Stimulated activated memory B cell treated with anti-CD40 and anti-IgM and Interleukin-4, amounts not matched to agents 10 μg/mL and 1 μg/mL and 100 μg/mL, for 72 hours (primary cell): Measurements from ENCODE around the gene FAM78B.

Experiments
- ATAC-seq: fragments of 150-1000 bp; cut with Tn5 transposase; 2 replicates; pipeline ENCODE4 v1.10.0; 2021
- H3K27ac Mint-ChIP-seq: one replicate; pipeline ENCODE4 v1.8.0; 2022; ENCODE audit warnings: mild to moderate bottlenecking, mixed read lengths
- H3K27me3 Mint-ChIP-seq: one replicate; pipeline ENCODE4 v1.8.0; 2022; ENCODE audit warnings: mixed read lengths
- H3K36me3 Mint-ChIP-seq: one replicate; pipeline ENCODE4 v1.8.0; 2022; ENCODE audit warnings: mixed read lengths
- H3K4me1 Mint-ChIP-seq: one replicate; pipeline ENCODE4 v1.8.0; 2022; ENCODE audit warnings: mixed read lengths
- H3K4me3 Mint-ChIP-seq: one replicate; pipeline ENCODE4 v1.8.0; 2022; ENCODE audit warnings: mild to moderate bottlenecking, moderate library complexity, mixed read lengths
- H3K9me3 Mint-ChIP-seq: one replicate; pipeline ENCODE4 v1.8.0; 2022; ENCODE audit warnings: mixed read lengths

The FAM78B gene

DNA sequence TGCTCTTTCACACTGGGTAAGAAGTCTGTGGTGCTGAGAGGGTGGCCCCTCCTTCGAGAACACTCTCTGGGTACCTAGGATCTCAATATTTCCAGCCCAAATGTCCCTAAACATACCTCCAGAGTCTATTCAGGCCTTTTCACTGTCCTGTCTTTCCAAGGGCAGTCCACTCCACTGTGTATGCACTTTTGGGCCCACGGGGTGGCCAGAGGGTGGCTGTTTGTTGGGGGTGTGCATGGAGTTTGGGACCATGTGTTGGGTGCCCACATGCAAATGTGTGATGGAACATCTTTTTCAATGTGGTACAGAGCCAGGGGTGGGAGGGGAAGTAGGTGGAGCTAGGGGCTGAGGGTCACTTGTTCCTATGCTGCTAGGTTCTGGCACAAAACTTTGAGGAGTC is 87.5 kb downstream of the FAM78B start:
- no peak for ATAC-seq
- H3K4me1 Mint-ChIP-seq: no peaks in the 10 kb centered on the region
- no peak overlapping the region for H3K27ac Mint-ChIP-seq
- H3K4me3 Mint-ChIP-seq: no peak overlapping the region
- H3K27me3 Mint-ChIP-seq: peaks cover 20% of the 10 kb centered on the region
- H3K9me3 Mint-ChIP-seq: peaks cover 2% of the 10 kb centered on the region
- no peaks in the 10 kb centered on the region for H3K36me3 Mint-ChIP-seq

GRCh38 chr1:166073489-166073888 is 93.3 kb downstream of the FAM78B start:
- Mint-ChIP-seq H3K36me3 (no peaks in the 10 kb centered on the region), H3K9me3 (no peaks in the 10 kb centered on the region), H3K27ac (no peak overlapping the region), H3K4me1 (no peaks in the 10 kb centered on the region), H3K4me3 (no peak overlapping the region), H3K27me3 (no peaks in the 10 kb centered on the region)
- ATAC-seq: no peak

DNA sequence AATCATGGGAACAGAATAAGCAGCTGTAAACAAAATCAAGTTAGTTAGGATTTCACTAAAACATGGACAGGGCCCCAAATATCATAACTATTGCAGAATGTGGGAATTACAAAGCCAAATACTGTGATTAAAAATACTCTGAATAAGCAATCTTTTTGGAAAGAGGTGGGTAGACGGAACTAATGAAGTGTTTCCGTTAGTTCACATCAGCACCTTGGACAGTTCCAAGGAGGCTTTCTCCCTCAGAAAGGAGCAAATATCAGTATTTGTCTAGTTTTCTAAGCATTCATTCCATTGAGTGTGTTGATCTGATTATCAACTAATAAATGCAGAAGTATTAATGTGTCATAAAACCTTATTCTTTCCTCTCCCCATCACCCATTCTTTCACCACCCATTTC is 97.4 kb downstream of the FAM78B start:
- Mint-ChIP-seq H3K36me3 (no peaks in the 10 kb centered on the region), H3K4me3 (no peak overlapping the region), H3K9me3 (no peaks in the 10 kb centered on the region), H3K4me1 (no peaks in the 10 kb centered on the region), H3K27ac (no peak overlapping the region), H3K27me3 (no peaks in the 10 kb centered on the region)
- no peak for ATAC-seq

GRCh38 chr1:166066107-166066506 is 100.7 kb downstream of the FAM78B start:
- H3K9me3 Mint-ChIP-seq: no peaks in the 10 kb centered on the region
- no peak for ATAC-seq

GRCh38 chr1:166064951-166065350 is 101.8 kb downstream of the FAM78B start:
- Mint-ChIP-seq H3K27me3 (no peaks in the 10 kb centered on the region), H3K27ac (no peak overlapping the region), H3K36me3 (no peaks in the 10 kb centered on the region), H3K4me1 (no peaks in the 10 kb centered on the region), H3K9me3 (no peaks in the 10 kb centered on the region), H3K4me3 (no peak overlapping the region)
- no peak for ATAC-seq

More at GRCh38 chr1:166066107-166066506, 100.7 kb downstream of the FAM78B start:
- Mint-ChIP-seq H3K4me1 (no peaks in the 10 kb centered on the region), H3K4me3 (no peak overlapping the region), H3K27ac (no peak overlapping the region), H3K36me3 (no peaks in the 10 kb centered on the region), H3K27me3 (no peaks in the 10 kb centered on the region)

- no peak for ATAC-seq
- Mint-ChIP-seq H3K27me3 (peaks cover under 1% of the 10 kb centered on the region), H3K36me3 (no peaks in the 10 kb centered on the region), H3K27ac (no peak overlapping the region), H3K4me3 (no peak overlapping the region), H3K4me1 (no peaks in the 10 kb centered on the region), H3K9me3 (no peaks in the 10 kb centered on the region)
Measured at GRCh38 chr1:166064313-166064926, 102.4 kb downstream of the FAM78B start.

DNA sequence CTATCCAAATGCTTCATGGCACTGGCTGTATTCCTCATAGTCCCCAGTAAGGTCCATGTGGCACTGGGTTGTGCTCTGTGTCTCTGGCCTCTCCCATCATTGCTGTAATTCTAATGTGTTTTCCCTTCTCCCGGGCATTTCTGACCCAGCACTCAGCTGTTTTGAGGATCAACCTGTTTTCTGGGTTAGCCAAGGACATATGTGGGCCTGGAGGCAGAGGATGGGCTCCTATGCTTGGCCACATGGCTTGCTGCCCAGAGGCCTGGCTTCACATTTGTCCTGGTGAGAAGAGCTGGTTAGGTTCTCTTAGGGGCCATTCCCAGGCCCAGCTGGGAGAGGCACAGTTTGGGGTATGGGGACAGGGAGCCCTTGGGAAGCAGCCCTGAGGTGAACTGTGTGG is 103.1 kb downstream of the FAM78B start:
- Mint-ChIP-seq H3K4me1 (no peaks in the 10 kb centered on the region), H3K27ac (no peak overlapping the region), H3K4me3 (no peak overlapping the region), H3K36me3 (no peaks in the 10 kb centered on the region), H3K9me3 (no peaks in the 10 kb centered on the region), H3K27me3 (peaks cover 8% of the 10 kb centered on the region)
- ATAC-seq: no peak

- no peaks in the 10 kb centered on the region for H3K4me1 Mint-ChIP-seq
- H3K27ac Mint-ChIP-seq: no peak overlapping the region
- no peak overlapping the region for H3K4me3 Mint-ChIP-seq
- H3K9me3 Mint-ChIP-seq: no peaks in the 10 kb centered on the region
- peaks cover 9% of the 10 kb centered on the region for H3K27me3 Mint-ChIP-seq
- no peaks in the 10 kb centered on the region for H3K36me3 Mint-ChIP-seq
- ATAC-seq: no peak
Measured at GRCh38 chr1:166062421-166063070, 104.3 kb downstream of the FAM78B start.

GRCh38 chr1:166057650-166058049 is 109.2 kb downstream of the FAM78B start:
- Mint-ChIP-seq H3K9me3 (no peaks in the 10 kb centered on the region), H3K27ac (no peak overlapping the region), H3K36me3 (no peaks in the 10 kb centered on the region), H3K4me3 (no peak overlapping the region), H3K27me3 (peaks cover 28% of the 10 kb centered on the region), H3K4me1 (no peaks in the 10 kb centered on the region)
- no peak for ATAC-seq

DNA sequence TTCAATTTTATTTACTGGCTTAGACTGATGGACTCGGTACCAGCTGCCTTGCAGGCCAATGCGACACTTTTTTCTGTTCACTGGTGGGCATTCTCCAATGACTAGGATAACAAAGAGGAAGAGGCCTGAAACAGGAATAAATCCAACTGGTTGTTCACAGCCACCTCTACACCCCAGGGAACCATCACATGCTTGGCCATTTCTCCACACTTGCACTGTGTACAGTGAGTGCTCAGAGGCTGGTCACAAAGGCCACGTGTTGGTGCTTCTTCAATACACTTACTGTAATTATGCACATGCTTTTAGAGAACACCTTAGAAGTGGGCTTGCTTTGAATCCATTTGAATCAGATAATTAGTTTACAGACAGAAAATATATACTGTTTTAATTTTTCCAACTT is 113.4 kb downstream of the FAM78B start:
- H3K4me3 Mint-ChIP-seq: no peak overlapping the region
- H3K4me1 Mint-ChIP-seq: no peaks in the 10 kb centered on the region
- H3K36me3 Mint-ChIP-seq: no peaks in the 10 kb centered on the region
- H3K27ac Mint-ChIP-seq: no peak overlapping the region
- no peak for ATAC-seq
- H3K27me3 Mint-ChIP-seq: peaks cover 19% of the 10 kb centered on the region
- no peaks in the 10 kb centered on the region for H3K9me3 Mint-ChIP-seq

DNA sequence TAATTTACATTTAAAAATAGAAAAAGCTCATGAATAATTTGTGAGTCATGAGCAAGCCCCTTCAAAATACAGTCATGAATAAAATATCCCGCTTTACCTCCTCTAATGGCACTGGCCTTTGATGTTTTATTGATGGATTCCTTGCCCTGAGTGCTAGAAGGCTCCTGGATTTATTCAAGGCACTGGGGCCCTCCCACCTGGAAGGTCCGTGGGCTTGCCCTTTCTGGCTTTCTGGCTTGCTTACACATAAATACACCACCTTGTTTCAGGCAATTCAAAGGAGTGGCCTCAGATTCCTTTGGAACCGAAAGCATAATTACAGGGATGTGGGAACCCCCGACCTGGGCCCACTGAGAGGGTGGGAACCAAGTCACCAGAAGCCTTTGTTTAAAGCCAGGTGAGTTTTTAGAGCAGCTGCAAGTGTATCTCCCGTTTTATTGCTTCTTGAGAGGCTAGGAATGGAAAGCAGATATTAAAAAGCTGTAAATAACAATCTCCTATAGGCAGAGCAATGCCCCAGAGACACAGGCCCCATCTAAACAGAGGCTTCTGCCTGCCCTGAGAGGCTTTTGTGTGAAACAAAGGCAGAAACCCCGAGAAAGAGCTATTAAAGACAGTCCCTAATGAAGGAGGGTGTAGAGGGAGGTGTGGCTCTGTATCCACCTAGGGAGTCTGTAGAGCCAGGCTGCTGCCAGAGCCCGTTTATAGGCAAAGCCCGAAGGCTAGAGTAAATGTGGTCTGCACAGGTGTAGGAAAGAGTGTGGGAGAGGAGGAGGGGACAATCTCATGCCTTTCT is 126.4 kb downstream of the FAM78B start:
- Mint-ChIP-seq H3K4me3 (no peak overlapping the region), H3K27me3 (peaks cover 30% of the 10 kb centered on the region), H3K4me1 (no peaks in the 10 kb centered on the region), H3K9me3 (no peaks in the 10 kb centered on the region), H3K36me3 (no peaks in the 10 kb centered on the region), H3K27ac (no peak overlapping the region)
- ATAC-seq: no peak

DNA sequence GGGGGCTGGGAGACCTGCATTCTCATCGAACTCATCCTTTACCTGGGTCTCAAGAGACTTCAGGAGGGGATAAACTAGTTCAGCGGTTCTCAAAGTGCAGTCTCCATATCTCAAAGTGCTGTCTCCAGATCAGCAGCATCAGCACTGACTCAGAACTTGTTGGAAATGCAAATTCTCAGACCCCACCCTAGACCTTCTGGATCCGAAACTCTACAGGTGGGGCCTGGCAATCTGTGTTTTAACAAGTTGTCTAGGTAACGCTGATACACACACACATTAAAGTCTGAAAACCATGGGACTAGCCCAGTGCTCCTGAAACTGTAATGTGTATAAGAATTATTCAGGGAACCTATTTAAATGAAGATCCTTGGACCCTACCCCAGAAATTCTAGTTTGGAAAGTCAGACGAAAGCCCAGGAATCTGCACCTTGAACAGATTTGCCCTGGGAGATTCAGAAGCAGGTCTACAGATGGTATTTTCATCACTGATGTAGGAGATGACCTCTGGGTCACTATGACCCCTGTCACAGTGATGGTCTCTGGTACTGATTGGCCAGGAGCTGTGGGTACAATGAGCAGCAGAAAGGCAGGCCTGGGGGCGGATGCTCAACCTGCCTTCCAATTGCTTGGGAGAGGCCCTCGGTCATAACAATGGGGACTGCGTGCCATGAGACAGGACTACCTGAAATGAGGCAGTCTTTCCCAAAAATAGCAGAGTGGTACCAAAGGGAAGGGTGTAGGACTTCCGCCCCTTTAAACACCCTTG is 127.2 kb downstream of the FAM78B start:
- H3K4me1 Mint-ChIP-seq: no peaks in the 10 kb centered on the region

GRCh38 chr1:166036092-166036491 is 130.7 kb downstream of the FAM78B start:
- Mint-ChIP-seq H3K36me3 (no peaks in the 10 kb centered on the region), H3K4me3 (no peak overlapping the region), H3K27me3 (peaks cover 23% of the 10 kb centered on the region), H3K4me1 (no peaks in the 10 kb centered on the region), H3K9me3 (no peaks in the 10 kb centered on the region), H3K27ac (no peak overlapping the region)
- no peak for ATAC-seq

More for the DNA sequence above, 127.2 kb downstream of the FAM78B start:
- no peak for ATAC-seq
- H3K27ac Mint-ChIP-seq: no peak overlapping the region
- H3K27me3 Mint-ChIP-seq: peaks cover 37% of the 10 kb centered on the region
- H3K36me3 Mint-ChIP-seq: no peaks in the 10 kb centered on the region
- H3K4me3 Mint-ChIP-seq: no peak overlapping the region
- no peaks in the 10 kb centered on the region for H3K9me3 Mint-ChIP-seq

GRCh38 chr1:166032572-166033371 is 134.0 kb downstream of the FAM78B start:
- Mint-ChIP-seq H3K9me3 (no peaks in the 10 kb centered on the region), H3K27ac (no peak overlapping the region), H3K36me3 (no peaks in the 10 kb centered on the region), H3K27me3 (peaks cover 19% of the 10 kb centered on the region), H3K4me3 (no peak overlapping the region), H3K4me1 (no peaks in the 10 kb centered on the region)
- no peak for ATAC-seq
